Activated CD8-positive, alpha-beta T cell treated with anti-CD3 and anti-CD28 coated beads for 36 hours (primary cell): ENCODE data around the gene ZBED1. TPM values are rescaled to one million over a fixed set of nuclear protein-coding genes. Genes with fewer than 3 reads are reported as not detected.

ENCODE experiments used
- ATAC-seq: fragments of 200-7000 bp; cut with Tn5 transposase; one replicate; pipeline ENCODE4 v1.10.0; 2021; ENCODE audit warnings: mild to moderate bottlenecking, moderate library complexity
- CTCF ChIA-PET: fragments of 350-600 bp; sonication (Branson Sonifier 250); formaldehyde crosslinking; loops from one replicate; lab custom pipeline; 2021; ENCODE audit warnings: antibody characterized with exemption; lab: Charles Lee
- POLR2A ChIA-PET: fragments of 350-600 bp; sonication (Branson Sonifier 250); formaldehyde crosslinking; loops from one replicate; lab custom pipeline; 2021; ENCODE audit warnings: antibody characterized with exemption; lab: Charles Lee
- DNase-seq: peaks from one replicate; pipeline ENCODE4 v3.0.0-alpha.2; 2020
- H3K27ac Mint-ChIP-seq: one replicate; pipeline ENCODE4 v1.8.0; 2021; ENCODE audit warnings: mild to moderate bottlenecking, mixed read lengths
- H3K27me3 Mint-ChIP-seq: one replicate; pipeline ENCODE4 v1.8.0; 2021; ENCODE audit warnings: mixed read lengths
- H3K36me3 Mint-ChIP-seq: one replicate; pipeline ENCODE4 v1.8.0; 2021; ENCODE audit warnings: low read depth, mixed read lengths
- H3K4me1 Mint-ChIP-seq: one replicate; pipeline ENCODE4 v1.8.0; 2021; ENCODE audit warnings: low read depth, mixed read lengths
- H3K4me3 Mint-ChIP-seq: one replicate; pipeline ENCODE4 v1.8.0; 2021; ENCODE audit warnings: mild to moderate bottlenecking, moderate library complexity, mixed read lengths
- H3K9me3 Mint-ChIP-seq: one replicate; pipeline ENCODE4 v1.8.0; 2021; ENCODE audit warnings: mixed read lengths
- intact Hi-C: fragments of 100-400 bp; cut with micrococcal nuclease; formaldehyde crosslinking; loops from one replicate; pipeline ENCODE4 v1.10.0; 2022
- total RNA-seq, 2 experiments: library from RNA; stranded (reverse); gene quantifications; one replicate each; pipeline ENCODE4 v1.2.3, GENCODE V29; 2021
- TF ChIP-seq, protein P1 (sequence below): fragments of 200-600 bp; IDR thresholded peaks from one replicate; pipeline ENCODE4 v1.8.0; 2022; ENCODE audit warnings: antibody characterized with exemption, mild to moderate bottlenecking

ZBED1 gene
- total RNA-seq, 2 experiments from 2014 or later: 26.3 to 28.7 TPM

DNA sequence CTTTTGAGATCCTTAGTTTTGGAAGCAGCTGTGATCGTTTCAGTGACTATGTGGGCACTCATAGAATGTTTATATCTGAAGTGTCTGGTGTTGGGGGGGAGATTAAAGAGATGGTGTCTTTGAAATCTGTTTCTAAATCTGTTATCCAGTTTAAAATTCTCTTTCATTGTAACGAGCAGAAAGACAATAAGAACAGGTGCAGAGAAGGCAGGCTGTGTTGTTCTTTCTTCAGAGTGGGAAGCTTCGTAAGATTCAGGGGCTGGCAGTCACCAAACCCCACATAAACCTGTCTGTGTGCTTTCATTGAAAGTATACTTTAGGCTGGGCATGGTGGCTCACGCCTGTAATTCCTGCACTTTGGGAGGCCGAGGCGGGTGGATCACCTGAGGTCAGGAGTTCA is 16.3 kb upstream of the ZBED1 start:
- no peak for ATAC-seq
- no peak for DNase-seq
- POLR2A ChIA-PET: no interaction called here
- intact Hi-C loops: no loop called here
- CTCF ChIA-PET: no interaction called here
- Mint-ChIP-seq H3K27ac (no peak overlapping the region), H3K36me3 (no peaks in the 10 kb centered on the region), H3K4me3 (no peak overlapping the region), H3K4me1 (peaks cover 6% of the 10 kb centered on the region), H3K27me3 (no peaks in the 10 kb centered on the region), H3K9me3 (no peaks in the 10 kb centered on the region)
- TF ChIP-seq, protein P1, sequence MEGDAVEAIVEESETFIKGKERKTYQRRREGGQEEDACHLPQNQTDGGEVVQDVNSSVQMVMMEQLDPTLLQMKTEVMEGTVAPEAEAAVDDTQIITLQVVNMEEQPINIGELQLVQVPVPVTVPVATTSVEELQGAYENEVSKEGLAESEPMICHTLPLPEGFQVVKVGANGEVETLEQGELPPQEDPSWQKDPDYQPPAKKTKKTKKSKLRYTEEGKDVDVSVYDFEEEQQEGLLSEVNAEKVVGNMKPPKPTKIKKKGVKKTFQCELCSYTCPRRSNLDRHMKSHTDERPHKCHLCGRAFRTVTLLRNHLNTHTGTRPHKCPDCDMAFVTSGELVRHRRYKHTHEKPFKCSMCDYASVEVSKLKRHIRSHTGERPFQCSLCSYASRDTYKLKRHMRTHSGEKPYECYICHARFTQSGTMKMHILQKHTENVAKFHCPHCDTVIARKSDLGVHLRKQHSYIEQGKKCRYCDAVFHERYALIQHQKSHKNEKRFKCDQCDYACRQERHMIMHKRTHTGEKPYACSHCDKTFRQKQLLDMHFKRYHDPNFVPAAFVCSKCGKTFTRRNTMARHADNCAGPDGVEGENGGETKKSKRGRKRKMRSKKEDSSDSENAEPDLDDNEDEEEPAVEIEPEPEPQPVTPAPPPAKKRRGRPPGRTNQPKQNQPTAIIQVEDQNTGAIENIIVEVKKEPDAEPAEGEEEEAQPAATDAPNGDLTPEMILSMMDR: no peak

DNA sequence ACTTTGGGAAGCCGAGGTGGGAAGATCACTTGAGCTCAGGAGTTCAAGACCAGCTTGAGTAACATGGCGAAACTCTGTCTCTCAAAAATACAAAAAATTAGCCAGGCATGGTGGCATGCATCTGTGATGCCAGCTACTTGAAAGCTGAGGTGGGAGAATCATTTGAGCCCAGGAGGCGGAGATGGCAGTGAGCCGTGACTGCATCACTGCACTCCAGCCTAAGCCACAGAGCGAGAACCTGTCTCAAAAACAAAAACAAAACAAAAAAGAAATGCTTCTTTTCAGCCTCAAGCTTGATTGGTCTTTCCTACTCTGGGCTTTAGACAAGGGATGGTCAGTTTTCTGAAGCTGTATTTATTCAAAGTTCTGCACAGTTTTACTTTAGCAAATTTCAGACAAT is 15.8 kb upstream of the ZBED1 start:
- Mint-ChIP-seq H3K36me3 (no peaks in the 10 kb centered on the region), H3K27ac (no peak overlapping the region), H3K4me1 (peaks cover 6% of the 10 kb centered on the region), H3K27me3 (no peaks in the 10 kb centered on the region), H3K4me3 (no peak overlapping the region), H3K9me3 (no peaks in the 10 kb centered on the region)
- DNase-seq: no peak
- ATAC-seq: no peak
- CTCF ChIA-PET: no interaction called here
- POLR2A ChIA-PET: no interaction called here
- TF ChIP-seq, protein P1: no peak
- intact Hi-C loops: no loop called here

DNA sequence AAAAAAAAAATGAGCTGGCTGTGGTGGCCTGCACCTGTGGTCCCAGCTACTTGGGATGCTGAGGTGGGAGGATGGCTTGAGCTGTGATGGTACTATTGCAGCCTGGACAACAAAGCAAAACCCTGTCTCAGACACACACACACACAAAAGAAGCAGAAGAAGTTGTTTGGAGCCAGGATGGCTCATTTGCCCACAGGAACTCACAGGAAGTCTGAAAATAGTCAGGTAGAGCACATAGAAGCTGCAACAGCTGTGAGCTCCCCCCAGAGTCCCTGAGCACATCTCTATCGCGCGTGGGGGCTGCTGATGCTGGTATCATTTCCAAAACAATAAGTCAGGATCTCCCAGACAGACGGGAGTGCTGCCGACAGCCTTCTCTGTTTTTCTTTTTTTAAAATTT is 13.4 kb upstream of the ZBED1 start:
- Mint-ChIP-seq H3K27ac (no peak overlapping the region), H3K36me3 (no peaks in the 10 kb centered on the region), H3K4me3 (no peak overlapping the region), H3K27me3 (peaks cover 2% of the 10 kb centered on the region), H3K4me1 (peaks cover 4% of the 10 kb centered on the region), H3K9me3 (no peaks in the 10 kb centered on the region)
- DNase-seq (no peak), ATAC-seq (no peak)
- intact Hi-C loops: no loop called here
- POLR2A ChIA-PET: no interaction called here
- TF ChIP-seq, protein P1: no peak
- CTCF ChIA-PET: no interaction called here

DNA sequence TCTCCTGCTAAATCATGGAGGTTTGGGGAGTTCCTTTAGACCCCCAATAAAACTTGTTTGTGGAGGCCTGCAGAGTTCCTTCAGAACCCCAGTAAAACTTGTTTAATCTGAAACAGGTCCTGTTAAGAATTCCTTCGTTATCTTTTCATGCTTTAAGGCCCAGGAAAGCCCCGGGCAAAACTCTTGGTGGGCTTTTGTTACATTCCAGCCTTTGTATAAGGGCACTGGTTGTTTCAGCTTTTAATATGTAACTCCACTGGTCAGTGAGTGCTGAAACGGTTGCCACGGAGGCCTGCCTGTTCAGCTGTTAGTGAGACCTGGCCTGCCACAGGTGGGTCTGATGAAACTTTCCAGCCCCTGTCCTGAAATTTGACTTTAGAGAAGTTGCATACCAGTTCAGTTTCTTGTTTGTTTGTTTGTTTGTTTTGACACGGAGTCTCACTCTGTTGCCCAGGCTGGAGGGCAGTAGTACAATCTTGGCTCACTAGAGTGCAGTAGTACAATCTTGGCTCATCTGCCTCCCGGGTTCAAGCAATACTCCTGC is 12.4 kb upstream of the ZBED1 start:
- Mint-ChIP-seq H3K36me3 (no peaks in the 10 kb centered on the region), H3K27me3 (peaks cover 2% of the 10 kb centered on the region), H3K4me1 (peaks cover 4% of the 10 kb centered on the region), H3K4me3 (no peak overlapping the region), H3K9me3 (no peaks in the 10 kb centered on the region), H3K27ac (no peak overlapping the region)
- intact Hi-C loops: no loop called here
- ATAC-seq (no peak), DNase-seq (no peak)
- TF ChIP-seq, protein P1: no peak
- CTCF ChIA-PET: no interaction called here
- POLR2A ChIA-PET: no interaction called here

DNA sequence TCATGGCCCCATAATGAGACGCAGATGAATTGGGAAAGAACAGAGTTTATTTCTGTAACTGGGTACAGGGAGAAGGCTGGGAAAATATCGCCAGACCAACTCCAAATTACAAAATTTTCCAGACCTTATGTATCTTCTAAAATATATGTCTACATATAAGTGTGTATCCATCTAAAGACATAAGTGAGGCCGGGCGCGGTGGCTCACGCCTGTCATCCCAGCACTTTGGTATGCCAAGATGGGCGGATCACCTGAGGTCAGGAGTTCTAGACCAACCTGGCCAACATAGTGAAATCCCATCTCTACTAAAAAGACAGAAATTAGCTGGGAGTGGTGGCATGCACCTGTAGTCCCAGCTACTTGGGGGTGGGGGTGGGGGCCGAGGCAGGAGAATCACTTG is 11.7 kb upstream of the ZBED1 start:
- intact Hi-C loops: no loop called here
- DNase-seq: no peak
- Mint-ChIP-seq H3K9me3 (no peaks in the 10 kb centered on the region), H3K4me1 (peaks cover 2% of the 10 kb centered on the region), H3K27ac (no peak overlapping the region), H3K36me3 (no peaks in the 10 kb centered on the region), H3K27me3 (peaks cover 2% of the 10 kb centered on the region), H3K4me3 (no peak overlapping the region)
- no peak for ATAC-seq
- POLR2A ChIA-PET: no interaction called here
- TF ChIP-seq, protein P1: no peak
- CTCF ChIA-PET: no interaction called here
